ENCODE results near the gene CABCOCO1. TPM values are rescaled to one million over a fixed set of nuclear protein-coding genes. Genes with fewer than 3 reads are reported as not detected.

Gene CABCOCO1
- total RNA-seq, 2 donors from 2014 or later: not detected

DNA sequence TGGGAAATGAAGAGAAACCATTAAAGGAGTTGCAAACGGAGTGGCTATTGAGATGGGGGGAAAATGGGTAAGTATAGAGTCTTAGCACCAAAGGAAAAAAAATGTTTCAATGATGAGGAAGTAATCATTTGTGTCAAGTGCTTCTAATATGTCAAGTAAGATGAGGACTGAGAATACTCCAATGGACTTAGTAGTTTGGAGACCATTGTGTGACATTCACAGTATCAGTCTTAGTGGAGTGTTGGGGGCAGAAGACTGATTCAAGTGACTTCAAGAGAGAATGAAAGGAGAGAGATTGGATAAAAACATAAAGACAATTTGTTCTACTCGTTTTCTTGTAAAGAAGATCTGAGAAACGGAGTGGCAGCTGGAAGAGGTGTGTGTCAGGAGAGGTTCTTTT is 150.2 kb downstream of the CABCOCO1 start:
- Histone ChIP-seq H3K27ac (no peak overlapping the region), H3K9me3 (no peaks in the 10 kb centered on the region), H3K36me3 (replicated peaks in 1 of 2; ENCODE audit: insufficient read depth in 1 of 2, low read depth in 2 of 2) (no peaks in the 10 kb centered on the region), H3K4me3 (no peak overlapping the region), H3K27me3 (no peaks in the 10 kb centered on the region), H3K4me1 (no peaks in the 10 kb centered on the region)
- DNase-seq: no peak
- no peak for ATAC-seq
- TF ChIP-seq, protein P1, sequence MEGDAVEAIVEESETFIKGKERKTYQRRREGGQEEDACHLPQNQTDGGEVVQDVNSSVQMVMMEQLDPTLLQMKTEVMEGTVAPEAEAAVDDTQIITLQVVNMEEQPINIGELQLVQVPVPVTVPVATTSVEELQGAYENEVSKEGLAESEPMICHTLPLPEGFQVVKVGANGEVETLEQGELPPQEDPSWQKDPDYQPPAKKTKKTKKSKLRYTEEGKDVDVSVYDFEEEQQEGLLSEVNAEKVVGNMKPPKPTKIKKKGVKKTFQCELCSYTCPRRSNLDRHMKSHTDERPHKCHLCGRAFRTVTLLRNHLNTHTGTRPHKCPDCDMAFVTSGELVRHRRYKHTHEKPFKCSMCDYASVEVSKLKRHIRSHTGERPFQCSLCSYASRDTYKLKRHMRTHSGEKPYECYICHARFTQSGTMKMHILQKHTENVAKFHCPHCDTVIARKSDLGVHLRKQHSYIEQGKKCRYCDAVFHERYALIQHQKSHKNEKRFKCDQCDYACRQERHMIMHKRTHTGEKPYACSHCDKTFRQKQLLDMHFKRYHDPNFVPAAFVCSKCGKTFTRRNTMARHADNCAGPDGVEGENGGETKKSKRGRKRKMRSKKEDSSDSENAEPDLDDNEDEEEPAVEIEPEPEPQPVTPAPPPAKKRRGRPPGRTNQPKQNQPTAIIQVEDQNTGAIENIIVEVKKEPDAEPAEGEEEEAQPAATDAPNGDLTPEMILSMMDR (IDR thresholded peaks at IDR 0.05): no peak
- no peak for TF ChIP-seq POLR2A (IDR thresholded peaks at IDR 0.05)
- 79% methylated on average over 3 of the region's 3 CpGs for WGBS, 2 donors
- intact Hi-C loops (cut with DNase I): no loop called here

DNA sequence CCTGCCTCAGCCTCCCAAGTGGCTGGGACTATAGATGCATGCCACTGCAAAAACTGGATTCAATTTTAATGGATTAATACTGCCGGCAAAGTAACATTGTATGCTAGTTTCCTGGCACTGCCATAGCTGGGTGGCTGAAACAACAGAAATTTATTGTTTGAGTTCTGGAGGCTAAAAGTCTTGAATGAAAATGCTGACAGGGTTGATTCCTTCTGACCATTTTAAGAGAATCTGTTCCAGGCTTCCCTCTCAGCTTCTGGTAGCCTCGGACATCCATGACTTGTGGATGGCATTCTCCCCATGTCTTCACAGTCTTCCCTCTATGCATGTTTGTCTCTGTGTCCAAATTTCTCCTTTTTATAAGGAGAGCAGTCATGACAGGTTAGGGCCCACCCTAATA is 151.4 kb downstream of the CABCOCO1 start:
- Histone ChIP-seq H3K27ac (no peak overlapping the region), H3K4me1 (no peaks in the 10 kb centered on the region), H3K36me3 (replicated peaks in 1 of 2; ENCODE audit: insufficient read depth in 1 of 2, low read depth in 2 of 2) (no peaks in the 10 kb centered on the region), H3K4me3 (no peak overlapping the region), H3K27me3 (no peaks in the 10 kb centered on the region), H3K9me3 (no peaks in the 10 kb centered on the region)
- 84 to 94% methylated on average over 2 of the region's 2 CpGs for WGBS, 2 donors
- DNase-seq: no peak
- intact Hi-C loops (cut with DNase I): no loop called here
- ATAC-seq: no peak
- TF ChIP-seq, protein P1 (IDR thresholded peaks at IDR 0.05): no peak
- no peak for TF ChIP-seq POLR2A (IDR thresholded peaks at IDR 0.05)

DNA sequence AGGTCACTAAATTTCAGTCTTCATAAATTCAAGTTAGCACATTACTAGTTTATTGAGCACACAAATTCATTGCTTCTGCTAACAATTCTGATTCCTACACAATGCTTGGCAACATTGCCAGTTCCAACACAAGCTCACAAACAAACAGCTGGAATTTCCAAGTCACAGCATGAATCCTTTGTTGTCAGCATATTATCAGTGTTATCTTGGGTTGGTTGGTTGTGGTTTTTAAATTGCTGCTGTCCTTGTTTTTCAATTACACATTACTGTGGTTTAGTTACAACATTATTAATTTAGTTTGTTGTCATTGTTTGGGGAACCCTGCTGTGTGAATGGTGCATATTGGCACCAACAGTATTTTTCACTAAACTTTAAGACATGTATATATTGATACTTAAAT is 152.8 kb downstream of the CABCOCO1 start:
- no peaks in the 10 kb centered on the region for H3K36me3 ChIP-seq (replicated peaks in 1 of 2; ENCODE audit: insufficient read depth in 1 of 2, low read depth in 2 of 2)
- DNase-seq (no peak), ATAC-seq (no peak)
- no peaks in the 10 kb centered on the region for H3K4me1 ChIP-seq
- no peaks in the 10 kb centered on the region for H3K27me3 ChIP-seq
- TF ChIP-seq POLR2A (IDR thresholded peaks at IDR 0.05): no peak
- TF ChIP-seq, protein P1 (IDR thresholded peaks at IDR 0.05): no peak
- no peak overlapping the region for H3K4me3 ChIP-seq
- no peaks in the 10 kb centered on the region for H3K9me3 ChIP-seq
- H3K27ac ChIP-seq: no peak overlapping the region
- intact Hi-C loops (cut with DNase I): no loop called here

Other genes with a start within 250 kb of the CABCOCO1 start
- gene TMEM26, start 209.5 kb upstream of the CABCOCO1 start, total RNA-seq: not detected
- 10 to 100 TPM; 16.1 to 17.1 TPM for gene ARID5B, start 238.8 kb downstream of the CABCOCO1 start, total RNA-seq

All from body of pancreas (tissue), 4 donors.